ENCODE data around the gene WDR49. TPM values are rescaled to one million over a fixed set of nuclear protein-coding genes. Genes with fewer than 3 reads are reported as not detected.

The WDR49 gene
- total and polyA plus RNA-seq, 2 donors (not counting 1 experiment from before 2014, with no cell fraction given), result 0.88 to 1.4 TPM

GRCh38 chr3:167473863-167474262, 179.9 kb downstream of the WDR49 start, which contains the start of gene SERPINI2:
SERPINI2 (minus strand) TSS chr3:167474042; CDS start chr3:167471834, 2,208 bp downstream.
- POLR2A ChIA-PET, result no interaction called here
- no peak within 1 kb of the TSS for H3K27ac ChIP-seq (ENCODE audit: low read length in 2 of 2)
- Mint-ChIP-seq H3K27me3 (no peaks in the 10 kb centered on the region), H3K4me1 (no peaks in the 10 kb centered on the region), H3K9me3 (ENCODE audit: insufficient read depth) (no peaks in the 10 kb centered on the region), H3K27ac (no peak within 1 kb of the TSS), H3K4me3 (no peak within 1 kb of the TSS)
- H3K9me3 ChIP-seq (ENCODE audit: control extremely low read depth in 1 of 3, control insufficient read depth in 2 of 3, insufficient read depth in 1 of 3, low read length in 2 of 3), result no peaks in the 10 kb centered on the region
- H3K4me1 ChIP-seq (ENCODE audit: control insufficient read depth in 2 of 2, insufficient read depth in 2 of 2, low read length in 2 of 2), result no peaks in the 10 kb centered on the region
- H3K36me3 ChIP-seq (replicated peaks in 1 of 2; ENCODE audit: control extremely low read depth in 1 of 2, control insufficient read depth in 1 of 2, extremely low read depth in 1 of 2, insufficient read depth in 2 of 2, low read length in 1 of 2), result no peaks in the 10 kb centered on the region
- CTCF ChIA-PET, result no interaction called here
- no peaks in the 10 kb centered on the region for H3K79me2 ChIP-seq (ENCODE audit: control insufficient read depth, insufficient read depth, low read length)
- H3K4me3 ChIP-seq (ENCODE audit: control extremely low read depth in 1 of 5, extremely low read depth in 1 of 5, insufficient read depth in 1 of 5, low read depth in 2 of 5, low read length in 4 of 5), result no peak within 1 kb of the TSS
- 93% methylated on average over 2 of the region's 4 CpGs for WGBS (ENCODE audit: insufficient coverage)
- H3K9ac ChIP-seq (ENCODE audit: low read length), result no peak within 1 kb of the TSS
- H2AFZ ChIP-seq (ENCODE audit: insufficient read depth, low read depth, low read length, poor library complexity, severe bottlenecking), result no peak within 1 kb of the TSS
- H3K27me3 ChIP-seq (replicated peaks in 1 of 4; ENCODE audit: control extremely low read depth in 1 of 4, control insufficient read depth in 3 of 4, insufficient read depth in 4 of 4, low read length in 3 of 4), result no peaks in the 10 kb centered on the region
- H3K4me2 ChIP-seq (replicated peaks; ENCODE audit: low read depth, low read length, poor library complexity, severe bottlenecking), result no peak within 1 kb of the TSS
- intact Hi-C loops (cut with micrococcal nuclease), result no loop called here
- no peak for TF ChIP-seq EZH2 (IDR thresholded peaks at IDR 0.05; ENCODE audit: borderline replicate concordance, insufficient read depth, low read depth, low read length, poor library complexity, severe bottlenecking)
- TF ChIP-seq CTCF (IDR thresholded peaks at IDR 0.05), result no peak
- no peaks in the 10 kb centered on the region for H4K20me1 ChIP-seq (ENCODE audit: control insufficient read depth, insufficient read depth, low read length, poor library complexity, severe bottlenecking)
- ATAC-seq (ENCODE audit: low read depth), result no peak
- DNase-seq, result no peak

GRCh38 chr3:167469381-167469780, 184.4 kb downstream of the WDR49 start:
- Mint-ChIP-seq H3K9me3 (ENCODE audit: insufficient read depth) (no peaks in the 10 kb centered on the region), H3K27me3 (no peaks in the 10 kb centered on the region), H3K4me1 (no peaks in the 10 kb centered on the region), H3K27ac (no peak overlapping the region), H3K4me3 (no peak overlapping the region)
- ATAC-seq (ENCODE audit: low read depth) (no peak), DNase-seq (no peak)
- 100% methylated on average over 1 of the region's 3 CpGs for WGBS (ENCODE audit: insufficient coverage)
- H3K4me2 ChIP-seq (replicated peaks; ENCODE audit: low read depth, low read length, poor library complexity, severe bottlenecking), result no peak overlapping the region
- POLR2A ChIA-PET, result no interaction called here
- CTCF ChIA-PET, result no interaction called here
- H3K79me2 ChIP-seq (ENCODE audit: control insufficient read depth, insufficient read depth, low read length), result no peaks in the 10 kb centered on the region
- H3K27ac ChIP-seq (ENCODE audit: low read length in 2 of 2), result no peak overlapping the region
- H3K4me3 ChIP-seq (ENCODE audit: control extremely low read depth in 1 of 5, extremely low read depth in 1 of 5, insufficient read depth in 1 of 5, low read depth in 2 of 5, low read length in 4 of 5), result no peak overlapping the region
- H3K9ac ChIP-seq (ENCODE audit: low read length), result no peak overlapping the region
- no peak overlapping the region for H2AFZ ChIP-seq (ENCODE audit: insufficient read depth, low read depth, low read length, poor library complexity, severe bottlenecking)
- H3K4me1 ChIP-seq (ENCODE audit: control insufficient read depth in 2 of 2, insufficient read depth in 2 of 2, low read length in 2 of 2), result no peaks in the 10 kb centered on the region
- no peaks in the 10 kb centered on the region for H3K27me3 ChIP-seq (replicated peaks in 1 of 4; ENCODE audit: control extremely low read depth in 1 of 4, control insufficient read depth in 3 of 4, insufficient read depth in 4 of 4, low read length in 3 of 4)
- no peaks in the 10 kb centered on the region for H3K36me3 ChIP-seq (replicated peaks in 1 of 2; ENCODE audit: control extremely low read depth in 1 of 2, control insufficient read depth in 1 of 2, extremely low read depth in 1 of 2, insufficient read depth in 2 of 2, low read length in 1 of 2)
- no peaks in the 10 kb centered on the region for H4K20me1 ChIP-seq (ENCODE audit: control insufficient read depth, insufficient read depth, low read length, poor library complexity, severe bottlenecking)
- no peaks in the 10 kb centered on the region for H3K9me3 ChIP-seq (ENCODE audit: control extremely low read depth in 1 of 3, control insufficient read depth in 2 of 3, insufficient read depth in 1 of 3, low read length in 2 of 3)
- intact Hi-C loops (cut with micrococcal nuclease), result no loop called here
- no peak for TF ChIP-seq CTCF (IDR thresholded peaks at IDR 0.05)
- TF ChIP-seq EZH2 (IDR thresholded peaks at IDR 0.05; ENCODE audit: borderline replicate concordance, insufficient read depth, low read depth, low read length, poor library complexity, severe bottlenecking), result no peak

Measured in B cell (primary cell).